GM12878 (cell line): Measurements from ENCODE around the gene MRPL55. TPM values are rescaled to one million over a fixed set of nuclear protein-coding genes. Genes with fewer than 3 reads are reported as not detected.

ENCODE experiments used
- ATAC-seq: fragments of 200-7000 bp; cut with Tn5 transposase; 3 replicates; pipeline ENCODE4 v1.9.1; 2020; ENCODE audit warnings: mild to moderate bottlenecking, moderate library complexity
- BruUV-seq: library from RNA; stranded (reverse); fragments of 400-500 nt; replicated peaks from 2 replicates; lab custom pipeline; 2021; lab: Mats Ljungman, UMichigan
- CTCF ChIA-PET: fragments of 300-600 bp; sonication (Branson Sonifier 250); formaldehyde crosslinking; extraction: SDS; loops from one replicate; lab custom pipeline; 2021; ENCODE audit warnings: inconsistent platforms; lab: Yijun Ruan, JAX
- POLR2A ChIA-PET: fragments of 350-600 bp; formaldehyde crosslinking; extraction: SDS; loops from one replicate; lab custom pipeline; 2021; ENCODE audit warnings: inconsistent platforms; lab: Charles Lee
- RAD21 ChIA-PET: fragments of 300-600 bp; sonication (Branson Sonifier 250); formaldehyde crosslinking; loops from one replicate; lab custom pipeline; 2023; ENCODE audit warnings: antibody characterized with exemption; ENCODE audit not compliant: unreplicated experiment; lab: Charles Lee
- SMC1A ChIA-PET: fragments of 300-600 bp; sonication (Branson Sonifier 250); formaldehyde crosslinking; loops from one replicate; lab custom pipeline; 2023; ENCODE audit not compliant: unreplicated experiment, uncharacterized antibody; lab: Charles Lee
- DNase-seq: peaks from one replicate; pipeline ENCODE4 v3.0.0-alpha.2; 2011; ENCODE audit warnings: low read depth, low spot score
- FAIRE-seq: peaks from 3 replicates; lab custom pipeline; 2011; peaks lifted over from hg19 to GRCh38; lab: Jason Lieb, UNC
- H2AFZ ChIP-seq: 2 replicates; pipeline ENCODE4 v1.6.0; 2011; ENCODE audit warnings: low read depth, low read length, control low read depth; ENCODE audit not compliant: control insufficient read depth
- H3K27ac ChIP-seq: 2 replicates; pipeline ENCODE4 v1.5.1; 2011; ENCODE audit warnings: control low read depth; ENCODE audit not compliant: control insufficient read depth, insufficient read depth
- H3K27me3 ChIP-seq, 2 experiments: replicated peaks in 1 of 2; 2 replicates each; pipeline versions ENCODE4 v1.6.0 to v1.6.1; 2011; ENCODE audit warnings: low read length in 1 of 2; ENCODE audit not compliant: control insufficient read depth in 2 of 2, insufficient read depth in 2 of 2
- H3K36me3 ChIP-seq, 2 experiments: 2 replicates each; pipeline ENCODE4 v1.5.1; 2011; ENCODE audit warnings: low read length in 1 of 2; ENCODE audit not compliant: control insufficient read depth in 2 of 2, insufficient read depth in 2 of 2
- H3K4me1 ChIP-seq: 2 replicates; pipeline ENCODE4 v1.6.1; 2011; ENCODE audit warnings: mild to moderate bottlenecking, low read length, moderate library complexity, mixed read lengths; ENCODE audit not compliant: control insufficient read depth, insufficient read depth
- H3K4me2 ChIP-seq: 2 replicates; pipeline ENCODE4 v1.6.0; 2011; ENCODE audit warnings: control low read depth; ENCODE audit not compliant: control insufficient read depth, insufficient read depth
- H3K4me3 ChIP-seq: fragments of 200-600 bp; sonication (generic); 2 replicates; pipeline ENCODE4 v1.5.1; 2016
- H3K79me2 ChIP-seq: 2 replicates; pipeline ENCODE4 v1.6.0; 2011; ENCODE audit warnings: low read length; ENCODE audit not compliant: control insufficient read depth, insufficient read depth
- H3K9ac ChIP-seq: 2 replicates; pipeline ENCODE4 v1.8.0; 2011; ENCODE audit warnings: low read length, control low read depth, mixed read lengths; ENCODE audit not compliant: control insufficient read depth, insufficient read depth
- H3K9me3 ChIP-seq: replicated peaks from 3 replicates; pipeline ENCODE4 v1.5.1; 2011; ENCODE audit warnings: mild to moderate bottlenecking, low read length; ENCODE audit not compliant: control insufficient read depth, insufficient read depth
- H4K20me1 ChIP-seq: 2 replicates; pipeline ENCODE4 v1.6.0; 2011; ENCODE audit not compliant: control insufficient read depth, insufficient read depth
- FOXM1 ChIP-seq: IDR thresholded peaks from 2 replicates; pipeline ENCODE4 v1.6.1; 2012; ENCODE audit warnings: low read depth, mild to moderate bottlenecking, inconsistent platforms, low read length, moderate library complexity
- HDGF ChIP-seq: fragments of 450-650 bp; IDR thresholded peaks from 2 replicates; pipeline ENCODE4 v1.6.1; 2016; ENCODE audit warnings: antibody characterized with exemption
- SMC3 ChIP-seq: IDR thresholded peaks from 2 replicates; pipeline ENCODE4 v1.6.1; 2011; ENCODE audit warnings: low read length, improper control_type of control experiment, borderline replicate concordance
- WGBS: methylation state at CpG from one replicate; pipeline ENCODE4 v1.1.6; 2016; ENCODE audit warnings: low lambda C conversion rate; ENCODE audit not compliant: insufficient replicate concordance, insufficient coverage; ENCODE audit errors: missing lambda C conversion rate; 5-methylcytosine and 5-hydroxymethylcytosine counted together
- in situ Hi-C: fragments of 300-500 bp; cut with MboI; formaldehyde crosslinking; loops from 9 replicates; pipeline ENCODE4 v1.14.3; 2018; ENCODE audit warnings: mixed read lengths
- intact Hi-C: fragments of 100-400 bp; cut with micrococcal nuclease; formaldehyde crosslinking; loops from one replicate; pipeline ENCODE4 v1.14.2; 2022; ENCODE audit not compliant: unreplicated experiment
- polyA plus RNA-seq, 11 experiments: library from polyadenylated mRNA; depleted of rRNA in 4 of 11; unstranded in 6 of 11; stranded (reverse) in 5 of 11; fragments of >200 nt; fragmentation: Nextera tagmentation in 4 of 11; fragmentation: Illumina TruSeq in 1 of 11; extraction: Ambion mirVana in 4 of 11; extraction: Trizol in 1 of 11; gene quantifications; 1 replicate in 1 of 11; 2 replicates in 10 of 11; pipeline versions ENCODE4 v1.2.1 to v1.2.3, GENCODE V29; 2011 to 2016; ENCODE audit warnings: inconsistent platforms in 2 of 11, missing spikeins in 2 of 11, low read depth in 1 of 11
- total RNA-seq, 4 experiments: library from RNA; depleted of rRNA in 3 of 4; stranded (reverse); fragments of >200 nt in 3 of 4; fragmentation: Illumina TruSeq in 1 of 4; extraction: Trizol in 1 of 4; gene quantifications; 2 replicates each; pipeline versions ENCODE4 v1.2.1 to v1.2.3, GENCODE V29; 2013 to 2021

MRPL55 gene
- total and polyA plus RNA-seq, 10 of the 15 experiments (the other 5 are each of a cell fraction or from before 2014, with no cell fraction given): 15.1 to 143 (median 55.8) TPM

GRCh38 chr1:228144193-228144992 is 35.3 kb upstream of the MRPL55 start:
- Histone ChIP-seq H2AFZ (no peak overlapping the region), H3K9me3 (no peaks in the 10 kb centered on the region), H3K27me3 (no peaks in the 10 kb centered on the region), H3K79me2 (peaks cover 56% of the 10 kb centered on the region), H4K20me1 (peaks cover 6% of the 10 kb centered on the region; the same call in 1 of the 2 replicates), H3K4me3 (no peak overlapping the region), H3K9ac (no peak overlapping the region), H3K36me3 (peaks cover 8 to 16% of the 10 kb centered on the region in 2 experiments; a peak in 3 of 4 replicates), H3K4me1 (peaks cover 12% of the 10 kb centered on the region), H3K4me2 (0 out of 2 replicates have a peak overlapping the region, but pooled peaks have one; percentile 27), H3K27ac (no peak overlapping the region)
- SMC1A ChIA-PET: no interaction called here
- CTCF ChIA-PET: interaction anchor here (0.6 to 1.4 kb wide), 3 partner anchors 14 to 401 kb away, joined by 3 to 9 read pairs (median 3); no protein-coding TSS in a partner anchor
- no peak for DNase-seq
- ATAC-seq: no peak
- BruUV-seq: no TSS peak
- POLR2A ChIA-PET: interaction anchor here (0.5 kb wide), 1 partner anchor 9 kb away, joined by 3 read pairs; no protein-coding TSS in a partner anchor
- RAD21 ChIA-PET: no interaction called here
- in situ Hi-C loops (no loop called here), intact Hi-C loops (no loop called here)
- TF ChIP-seq SMC3 (no peak), HDGF (0 out of 2 replicates have a peak, but pooled peaks have one; percentile 2)
- no peak for FAIRE-seq
- WGBS: 77% methylated on average over 16 of the region's 16 CpGs

- Histone ChIP-seq H3K9ac (no peak overlapping the region), H3K4me2 (peak overlapping the region; percentile 34; the same call in 1 of the 2 replicates), H3K27me3 (no peaks in the 10 kb centered on the region), H3K4me1 (peaks cover 12% of the 10 kb centered on the region), H2AFZ (no peak overlapping the region), H3K36me3 (peaks cover 8 to 13% of the 10 kb centered on the region in 2 experiments; a peak in 3 of 4 replicates), H3K4me3 (no peak overlapping the region), H3K27ac (no peak overlapping the region), H3K79me2 (peaks cover 56% of the 10 kb centered on the region), H4K20me1 (peaks cover 6% of the 10 kb centered on the region; the same call in 1 of the 2 replicates), H3K9me3 (no peaks in the 10 kb centered on the region)
- FAIRE-seq (no peak), DNase-seq (no peak), ATAC-seq (no peak)
- in situ Hi-C loops: no loop called here
- RAD21 ChIA-PET: no interaction called here
- SMC1A ChIA-PET: interaction anchor here (1.0 kb wide), 1 partner anchor 335 kb away, joined by 3 read pairs; no protein-coding TSS in a partner anchor
- 91% methylated on average over 12 of the region's 12 CpGs for WGBS
- TSS peak; percentile 19 for BruUV-seq
- TF ChIP-seq FOXM1 (no peak), HDGF (0 out of 2 replicates have a peak, but pooled peaks have one; percentile 27)
- intact Hi-C loops: no loop called here
- CTCF ChIA-PET: interaction anchor here (0.6 to 2.4 kb wide), 4 partner anchors 13 to 401 kb away, joined by 3 to 18 read pairs (median 6); partner anchors contain the start of gene IBA57
- POLR2A ChIA-PET: interaction anchor here (0.5 to 1.0 kb wide), 2 partner anchors 9 to 21 kb away, joined by 3 read pairs; partner anchors contain the start of gene IBA57
These were observed 34.5 kb upstream of the MRPL55 start for GRCh38 chr1:228143480-228144192.
